Prostate gland (tissue), 2 donors: Measurements from ENCODE around the gene CD79B.

Source experiments
- CTCF ChIP-seq, 4 experiments: fragments of 200-600 bp in 2 of 4; fragments of 450-650 bp in 2 of 4; sonication (generic) in 2 of 4; IDR thresholded peaks; 1 replicate in 3 of 4; 2 replicates in 1 of 4; pipeline ENCODE4 v1.5.1; 2016 to 2019; ENCODE audit warnings: antibody characterized with exemption in 4 of 4, mild to moderate bottlenecking in 2 of 4, moderate library complexity in 2 of 4
- POLR2A ChIP-seq: fragments of 450-650 bp; IDR thresholded peaks from one replicate; pipeline ENCODE4 v1.6.1; 2016; ENCODE audit warnings: antibody characterized with exemption, mild to moderate bottlenecking
- POLR2AphosphoS5 ChIP-seq: sonication (generic); formaldehyde crosslinking; IDR thresholded peaks from one replicate; pipeline ENCODE4 v1.6.1; 2017; ENCODE audit warnings: antibody characterized with exemption

- no peak for TF ChIP-seq POLR2A
- no peak for TF ChIP-seq POLR2AphosphoS5
- peak; percentile 13 to 50 (median 18) for TF ChIP-seq CTCF (IDR thresholded peaks at IDR 0.05)
Measured at GRCh38 chr17:63881935-63882601, 50.1 kb downstream of the CD79B start, which contains the start of gene GH2.
